HEK293 (cell line): ENCODE data around the gene MYOF.

ENCODE experiments used
- IKZF3 ChIP-seq: fragments of 450-650 bp; IDR thresholded peaks from 2 replicates; pipeline ENCODE4 v1.5.0; 2018; ENCODE audit warnings: missing biosample characterization, mild to moderate bottlenecking, missing genetic modification characterization, moderate library complexity
- OVOL3 ChIP-seq: fragments of 450-650 bp; formaldehyde crosslinking; IDR thresholded peaks from 2 replicates; pipeline ENCODE4 v1.5.1; 2016; ENCODE audit warnings: missing biosample characterization, missing genetic modification characterization
- REPIN1 ChIP-seq: fragments of 450-650 bp; formaldehyde crosslinking; IDR thresholded peaks from 2 replicates; pipeline ENCODE4 v1.5.1; 2017; ENCODE audit warnings: missing biosample characterization, missing genetic modification characterization, low read depth
- SALL2 ChIP-seq: fragments of 450-650 bp; formaldehyde crosslinking; IDR thresholded peaks from 2 replicates; pipeline ENCODE4 v1.5.0; 2017; ENCODE audit warnings: missing biosample characterization, mild to moderate bottlenecking, missing genetic modification characterization, borderline replicate concordance
- WT1 ChIP-seq: fragments of 450-650 bp; formaldehyde crosslinking; IDR thresholded peaks from 2 replicates; pipeline ENCODE4 v1.5.1; 2016; ENCODE audit warnings: missing biosample characterization, missing genetic modification characterization
- YY1 ChIP-seq: fragments of 450-650 bp; formaldehyde crosslinking; IDR thresholded peaks from 2 replicates; pipeline ENCODE4 v1.5.1; 2018; ENCODE audit warnings: missing biosample characterization, missing genetic modification characterization
- ZBTB48 ChIP-seq: fragments of 450-650 bp; formaldehyde crosslinking; IDR thresholded peaks from 2 replicates; pipeline ENCODE4 v1.5.1; 2016; ENCODE audit warnings: missing biosample characterization, missing genetic modification characterization
- ZIC2 ChIP-seq: fragments of 450-650 bp; formaldehyde crosslinking; IDR thresholded peaks from 2 replicates; pipeline ENCODE4 v1.5.1; 2016; ENCODE audit warnings: missing biosample characterization, missing genetic modification characterization
- ZNF140 ChIP-seq: fragments of 450-650 bp; formaldehyde crosslinking; IDR thresholded peaks from 2 replicates; pipeline ENCODE4 v1.5.1; 2016; ENCODE audit warnings: missing biosample characterization, missing genetic modification characterization
- ZNF19 ChIP-seq: fragments of 450-650 bp; formaldehyde crosslinking; IDR thresholded peaks from 2 replicates; pipeline ENCODE4; 2016; ENCODE audit warnings: missing biosample characterization, missing genetic modification characterization, low read depth
- ZNF214 ChIP-seq: fragments of 450-650 bp; formaldehyde crosslinking; IDR thresholded peaks from 2 replicates; pipeline ENCODE4 v1.5.1; 2017; ENCODE audit warnings: missing biosample characterization, mild to moderate bottlenecking, missing genetic modification characterization, borderline replicate concordance
- ZNF473 ChIP-seq: fragments of 450-650 bp; formaldehyde crosslinking; IDR thresholded peaks from 2 replicates; pipeline ENCODE4 v1.5.1; 2017; ENCODE audit warnings: missing biosample characterization, missing genetic modification characterization
- ZNF558 ChIP-seq: fragments of 450-650 bp; formaldehyde crosslinking; IDR thresholded peaks from 2 replicates; pipeline ENCODE4 v1.5.1; 2016; ENCODE audit warnings: missing biosample characterization, missing genetic modification characterization
- ZNF571 ChIP-seq: fragments of 450-650 bp; formaldehyde crosslinking; IDR thresholded peaks from 2 replicates; pipeline ENCODE4 v1.5.0; 2017; ENCODE audit warnings: missing biosample characterization, missing genetic modification characterization
- ZNF621 ChIP-seq: fragments of 450-650 bp; formaldehyde crosslinking; IDR thresholded peaks from 2 replicates; pipeline ENCODE4 v1.5.1; 2017; ENCODE audit warnings: missing biosample characterization, missing genetic modification characterization
- ZNF776 ChIP-seq: fragments of 450-650 bp; formaldehyde crosslinking; IDR thresholded peaks from 2 replicates; pipeline ENCODE4 v1.5.0; 2017; ENCODE audit warnings: missing biosample characterization, missing genetic modification characterization, borderline replicate concordance
- ZNF830 ChIP-seq: fragments of 450-650 bp; IDR thresholded peaks from 2 replicates; pipeline ENCODE4 v1.5.0; 2018; ENCODE audit warnings: missing biosample characterization, missing genetic modification characterization, low read depth, mild to moderate bottlenecking, moderate library complexity
- ZNF837 ChIP-seq: fragments of 450-650 bp; formaldehyde crosslinking; IDR thresholded peaks from 2 replicates; pipeline ENCODE4 v1.5.1; 2016; ENCODE audit warnings: missing biosample characterization, missing genetic modification characterization
- TF ChIP-seq, protein P1 (sequence below): fragments of 450-650 bp; formaldehyde crosslinking; IDR thresholded peaks from 2 replicates; pipeline ENCODE4; 2016; ENCODE audit warnings: missing biosample characterization, missing genetic modification characterization
- TF ChIP-seq, protein P2 (sequence below): fragments of 450-650 bp; formaldehyde crosslinking; IDR thresholded peaks from 2 replicates; pipeline ENCODE4 v1.5.1; 2016; ENCODE audit warnings: missing biosample characterization, missing genetic modification characterization, borderline replicate concordance
- TF ChIP-seq, protein P3 (sequence below): fragments of 450-650 bp; formaldehyde crosslinking; IDR thresholded peaks from 2 replicates; pipeline ENCODE4 v1.5.1; 2016; ENCODE audit warnings: missing biosample characterization, missing genetic modification characterization, low read depth
- TF ChIP-seq, protein P4 (sequence below): fragments of 450-650 bp; formaldehyde crosslinking; IDR thresholded peaks from 2 replicates; pipeline ENCODE4 v1.5.1; 2016; ENCODE audit warnings: missing biosample characterization, missing genetic modification characterization
- TF ChIP-seq, protein P5 (sequence below): fragments of 450-650 bp; formaldehyde crosslinking; IDR thresholded peaks from 2 replicates; pipeline ENCODE4 v1.5.1; 2017; ENCODE audit warnings: missing biosample characterization, mild to moderate bottlenecking, missing genetic modification characterization, moderate library complexity
- TF ChIP-seq, protein P6 (sequence below): fragments of 450-650 bp; formaldehyde crosslinking; IDR thresholded peaks from 2 replicates; pipeline ENCODE4 v1.5.1; 2016; ENCODE audit warnings: missing biosample characterization, missing genetic modification characterization
- TF ChIP-seq, protein P7 (sequence below): fragments of 450-650 bp; formaldehyde crosslinking; IDR thresholded peaks from 2 replicates; pipeline ENCODE4 v1.5.1; 2016; ENCODE audit warnings: missing biosample characterization, missing genetic modification characterization
- TF ChIP-seq, protein P8 (sequence below): fragments of 450-650 bp; formaldehyde crosslinking; IDR thresholded peaks from 2 replicates; pipeline ENCODE4 v1.5.1; 2017; ENCODE audit warnings: missing biosample characterization, missing genetic modification characterization

The MYOF gene

DNA sequence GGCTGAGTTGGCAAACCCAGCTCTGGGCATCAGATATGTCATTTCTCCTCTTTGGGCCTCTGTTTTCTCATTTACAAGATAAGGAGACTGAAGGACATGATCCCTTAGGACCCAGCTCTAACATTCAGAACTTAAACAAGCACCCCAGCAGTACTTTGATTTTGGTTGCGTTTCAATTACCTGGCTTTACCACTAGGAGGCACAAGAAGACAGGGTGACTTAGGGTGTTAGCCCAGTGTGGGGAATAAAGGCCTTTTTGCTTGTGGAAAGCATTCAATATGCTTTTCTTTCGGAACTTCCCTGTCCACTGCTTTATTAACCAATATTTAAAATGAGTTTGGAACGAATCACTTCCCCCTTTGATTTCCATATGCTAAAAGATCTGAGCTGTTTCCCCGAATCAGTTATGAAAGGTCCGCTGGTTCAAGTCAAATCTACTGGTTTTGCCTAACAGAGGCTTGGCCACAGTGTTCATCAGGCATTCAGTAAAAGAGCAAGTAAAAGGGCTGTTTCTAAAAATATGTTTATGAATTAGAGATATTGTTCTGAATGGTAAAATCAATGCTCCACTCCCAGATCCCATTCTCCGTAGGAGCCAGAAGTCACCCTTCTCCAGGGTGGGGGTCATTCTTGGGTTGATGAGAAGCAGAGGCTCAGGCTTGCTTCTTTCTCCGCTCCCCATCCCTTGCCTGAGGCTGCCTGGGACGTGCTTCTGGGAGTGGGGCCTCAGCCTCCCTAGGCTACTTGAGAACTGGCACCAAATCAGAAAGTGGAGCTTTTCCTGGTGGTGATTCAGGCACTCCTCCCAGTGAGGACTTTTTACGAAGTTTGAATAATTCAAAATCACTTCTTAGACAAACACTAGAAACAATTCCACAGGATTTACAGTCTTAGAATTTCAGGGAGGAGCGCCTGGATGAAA, 105.5 kb downstream of the MYOF start (continued):
- TF ChIP-seq, protein P1, sequence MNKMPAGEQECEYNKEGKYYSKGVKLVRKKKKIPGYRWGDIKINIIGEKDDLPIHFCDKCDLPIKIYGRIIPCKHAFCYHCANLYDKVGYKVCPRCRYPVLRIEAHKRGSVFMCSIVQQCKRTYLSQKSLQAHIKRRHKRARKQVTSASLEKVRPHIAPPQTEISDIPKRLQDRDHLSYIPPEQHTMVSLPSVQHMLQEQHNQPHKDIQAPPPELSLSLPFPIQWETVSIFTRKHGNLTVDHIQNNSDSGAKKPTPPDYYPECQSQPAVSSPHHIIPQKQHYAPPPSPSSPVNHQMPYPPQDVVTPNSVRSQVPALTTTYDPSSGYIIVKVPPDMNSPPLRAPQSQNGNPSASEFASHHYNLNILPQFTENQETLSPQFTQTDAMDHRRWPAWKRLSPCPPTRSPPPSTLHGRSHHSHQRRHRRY: no peak
- no peak for TF ChIP-seq YY1
- TF ChIP-seq ZNF621 (tag by site-specific recombination): no peak
- TF ChIP-seq, protein P2, sequence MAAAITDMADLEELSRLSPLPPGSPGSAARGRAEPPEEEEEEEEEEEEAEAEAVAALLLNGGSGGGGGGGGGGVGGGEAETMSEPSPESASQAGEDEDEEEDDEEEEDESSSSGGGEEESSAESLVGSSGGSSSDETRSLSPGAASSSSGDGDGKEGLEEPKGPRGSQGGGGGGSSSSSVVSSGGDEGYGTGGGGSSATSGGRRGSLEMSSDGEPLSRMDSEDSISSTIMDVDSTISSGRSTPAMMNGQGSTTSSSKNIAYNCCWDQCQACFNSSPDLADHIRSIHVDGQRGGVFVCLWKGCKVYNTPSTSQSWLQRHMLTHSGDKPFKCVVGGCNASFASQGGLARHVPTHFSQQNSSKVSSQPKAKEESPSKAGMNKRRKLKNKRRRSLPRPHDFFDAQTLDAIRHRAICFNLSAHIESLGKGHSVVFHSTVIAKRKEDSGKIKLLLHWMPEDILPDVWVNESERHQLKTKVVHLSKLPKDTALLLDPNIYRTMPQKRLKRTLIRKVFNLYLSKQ (tag by site-specific recombination): no peak
- TF ChIP-seq IKZF3: 0 out of 2 replicates have a peak, but pooled peaks have one; percentile 24
- TF ChIP-seq REPIN1: no peak
- TF ChIP-seq ZNF140 (tag by site-specific recombination): no peak
- TF ChIP-seq ZNF830 (tag by site-specific recombination): no peak
- no peak for TF ChIP-seq ZIC2 (tag by site-specific recombination)
- TF ChIP-seq ZNF837 (tag by site-specific recombination): no peak
- TF ChIP-seq, protein P3, sequence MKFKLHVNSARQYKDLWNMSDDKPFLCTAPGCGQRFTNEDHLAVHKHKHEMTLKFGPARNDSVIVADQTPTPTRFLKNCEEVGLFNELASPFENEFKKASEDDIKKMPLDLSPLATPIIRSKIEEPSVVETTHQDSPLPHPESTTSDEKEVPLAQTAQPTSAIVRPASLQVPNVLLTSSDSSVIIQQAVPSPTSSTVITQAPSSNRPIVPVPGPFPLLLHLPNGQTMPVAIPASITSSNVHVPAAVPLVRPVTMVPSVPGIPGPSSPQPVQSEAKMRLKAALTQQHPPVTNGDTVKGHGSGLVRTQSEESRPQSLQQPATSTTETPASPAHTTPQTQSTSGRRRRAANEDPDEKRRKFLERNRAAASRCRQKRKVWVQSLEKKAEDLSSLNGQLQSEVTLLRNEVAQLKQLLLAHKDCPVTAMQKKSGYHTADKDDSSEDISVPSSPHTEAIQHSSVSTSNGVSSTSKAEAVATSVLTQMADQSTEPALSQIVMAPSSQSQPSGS (tag by site-specific recombination): no peak
- no peak for TF ChIP-seq ZNF473 (tag by site-specific recombination)
- TF ChIP-seq, protein P4, sequence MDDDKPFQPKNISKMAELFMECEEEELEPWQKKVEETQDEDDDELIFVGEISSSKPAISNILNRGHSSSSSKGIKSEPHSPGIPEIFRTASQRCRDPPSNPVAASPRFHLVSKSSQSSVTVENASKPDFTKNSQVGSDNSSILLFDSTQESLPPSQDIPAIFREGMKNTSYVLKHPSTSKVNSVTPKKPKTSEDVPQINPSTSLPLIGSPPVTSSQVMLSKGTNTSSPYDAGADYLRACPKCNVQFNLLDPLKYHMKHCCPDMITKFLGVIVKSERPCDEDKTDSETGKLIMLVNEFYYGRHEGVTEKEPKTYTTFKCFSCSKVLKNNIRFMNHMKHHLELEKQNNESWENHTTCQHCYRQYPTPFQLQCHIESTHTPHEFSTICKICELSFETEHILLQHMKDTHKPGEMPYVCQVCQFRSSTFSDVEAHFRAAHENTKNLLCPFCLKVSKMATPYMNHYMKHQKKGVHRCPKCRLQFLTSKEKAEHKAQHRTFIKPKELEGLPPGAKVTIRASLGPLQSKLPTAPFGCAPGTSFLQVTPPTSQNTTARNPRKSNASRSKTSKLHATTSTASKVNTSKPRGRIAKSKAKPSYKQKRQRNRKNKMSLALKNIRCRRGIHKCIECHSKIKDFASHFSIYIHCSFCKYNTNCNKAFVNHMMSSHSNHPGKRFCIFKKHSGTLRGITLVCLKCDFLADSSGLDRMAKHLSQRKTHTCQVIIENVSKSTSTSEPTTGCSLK: no peak
- no peak for TF ChIP-seq ZNF571
- TF ChIP-seq SALL2: no peak
- no peak for TF ChIP-seq ZNF558
- TF ChIP-seq, protein P5, sequence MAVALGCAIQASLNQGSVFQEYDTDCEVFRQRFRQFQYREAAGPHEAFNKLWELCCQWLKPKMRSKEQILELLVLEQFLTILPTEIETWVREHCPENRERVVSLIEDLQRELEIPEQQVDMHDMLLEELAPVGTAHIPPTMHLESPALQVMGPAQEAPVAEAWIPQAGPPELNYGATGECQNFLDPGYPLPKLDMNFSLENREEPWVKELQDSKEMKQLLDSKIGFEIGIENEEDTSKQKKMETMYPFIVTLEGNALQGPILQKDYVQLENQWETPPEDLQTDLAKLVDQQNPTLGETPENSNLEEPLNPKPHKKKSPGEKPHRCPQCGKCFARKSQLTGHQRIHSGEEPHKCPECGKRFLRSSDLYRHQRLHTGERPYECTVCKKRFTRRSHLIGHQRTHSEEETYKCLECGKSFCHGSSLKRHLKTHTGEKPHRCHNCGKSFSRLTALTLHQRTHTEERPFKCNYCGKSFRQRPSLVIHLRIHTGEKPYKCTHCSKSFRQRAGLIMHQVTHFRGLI: no peak
- no peak for TF ChIP-seq OVOL3 (tag by site-specific recombination)
- TF ChIP-seq ZNF776: no peak
- TF ChIP-seq ZNF19: no peak
- TF ChIP-seq, protein P6, sequence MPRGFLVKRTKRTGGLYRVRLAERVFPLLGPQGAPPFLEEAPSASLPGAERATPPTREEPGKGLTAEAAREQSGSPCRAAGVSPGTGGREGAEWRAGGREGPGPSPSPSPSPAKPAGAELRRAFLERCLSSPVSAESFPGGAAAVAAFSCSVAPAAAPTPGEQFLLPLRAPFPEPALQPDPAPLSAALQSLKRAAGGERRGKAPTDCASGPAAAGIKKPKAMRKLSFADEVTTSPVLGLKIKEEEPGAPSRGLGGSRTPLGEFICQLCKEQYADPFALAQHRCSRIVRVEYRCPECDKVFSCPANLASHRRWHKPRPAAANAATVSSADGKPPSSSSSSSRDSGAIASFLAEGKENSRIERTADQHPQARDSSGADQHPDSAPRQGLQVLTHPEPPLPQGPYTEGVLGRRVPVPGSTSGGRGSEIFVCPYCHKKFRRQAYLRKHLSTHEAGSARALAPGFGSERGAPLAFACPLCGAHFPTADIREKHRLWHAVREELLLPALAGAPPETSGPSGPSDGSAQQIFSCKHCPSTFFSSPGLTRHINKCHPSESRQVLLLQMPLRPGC (tag by site-specific recombination): no peak
- TF ChIP-seq, protein P7, sequence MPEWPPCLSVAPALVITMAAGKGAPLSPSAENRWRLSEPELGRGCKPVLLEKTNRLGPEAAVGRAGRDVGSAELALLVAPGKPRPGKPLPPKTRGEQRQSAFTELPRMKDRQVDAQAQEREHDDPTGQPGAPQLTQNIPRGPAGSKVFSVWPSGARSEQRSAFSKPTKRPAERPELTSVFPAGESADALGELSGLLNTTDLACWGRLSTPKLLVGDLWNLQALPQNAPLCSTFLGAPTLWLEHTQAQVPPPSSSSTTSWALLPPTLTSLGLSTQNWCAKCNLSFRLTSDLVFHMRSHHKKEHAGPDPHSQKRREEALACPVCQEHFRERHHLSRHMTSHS (tag by site-specific recombination): no peak
- peak; percentile 30; the same call in 1 of the 2 replicates for TF ChIP-seq WT1 (tag by site-specific recombination)
- TF ChIP-seq, protein P8, sequence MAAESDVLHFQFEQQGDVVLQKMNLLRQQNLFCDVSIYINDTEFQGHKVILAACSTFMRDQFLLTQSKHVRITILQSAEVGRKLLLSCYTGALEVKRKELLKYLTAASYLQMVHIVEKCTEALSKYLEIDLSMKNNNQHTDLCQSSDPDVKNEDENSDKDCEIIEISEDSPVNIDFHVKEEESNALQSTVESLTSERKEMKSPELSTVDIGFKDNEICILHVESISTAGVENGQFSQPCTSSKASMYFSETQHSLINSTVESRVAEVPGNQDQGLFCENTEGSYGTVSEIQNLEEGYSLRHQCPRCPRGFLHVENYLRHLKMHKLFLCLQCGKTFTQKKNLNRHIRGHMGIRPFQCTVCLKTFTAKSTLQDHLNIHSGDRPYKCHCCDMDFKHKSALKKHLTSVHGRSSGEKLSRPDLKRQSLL (tag by site-specific recombination): no peak
- TF ChIP-seq ZNF214: no peak
- peak; percentile 74 for TF ChIP-seq ZBTB48
